CD4-positive, alpha-beta T cell treated with Interleukin-4 for 1 hour (primary cell): ENCODE results near the gene AGAP1.
"Not testable (repeated sequence)": the region's sequence is repeated elsewhere in the genome, so short reads cannot be mapped to it uniquely, and the experiment has no call there.

Experiments used
- DNase-seq, 2 donors: peaks; one replicate each; pipeline ENCODE4 v3.0.0-alpha.2; 2020 to 2022

Gene AGAP1

GRCh38 chr2:236056141-236056540 is 562.3 kb downstream of the AGAP1 start:
- DNase-seq, result no peak

- DNase-seq, result no peak
These were observed 563.5 kb downstream of the AGAP1 start for GRCh38 chr2:236057375-236057774.

- DNase-seq, result no peak
These were observed 567.7 kb downstream of the AGAP1 start for GRCh38 chr2:236061497-236061896.

GRCh38 chr2:236061899-236062298 is 568.1 kb downstream of the AGAP1 start:
- no peak for DNase-seq

- DNase-seq, result not testable (repeated sequence)
These were observed 569.0 kb downstream of the AGAP1 start for GRCh38 chr2:236062806-236063205.

- DNase-seq, result no peak
These were observed 570.2 kb downstream of the AGAP1 start for GRCh38 chr2:236063994-236064393.

GRCh38 chr2:236065314-236066160 is 571.7 kb downstream of the AGAP1 start:
- no peak for DNase-seq

- DNase-seq, result no peak
These were observed 576.4 kb downstream of the AGAP1 start for GRCh38 chr2:236070236-236070635.

- DNase-seq, result no peak
These were observed 579.4 kb downstream of the AGAP1 start for GRCh38 chr2:236073246-236073645.

GRCh38 chr2:236073867-236074655 is 580.2 kb downstream of the AGAP1 start:
- no peak for DNase-seq

GRCh38 chr2:236075802-236076201 is 582.0 kb downstream of the AGAP1 start:
- DNase-seq, result no peak

GRCh38 chr2:236078297-236079255 is 584.7 kb downstream of the AGAP1 start:
- no peak for DNase-seq

- no peak for DNase-seq
These were observed 586.6 kb downstream of the AGAP1 start for GRCh38 chr2:236080412-236080811.

- no peak for DNase-seq
These were observed 587.3 kb downstream of the AGAP1 start for GRCh38 chr2:236081171-236081570.

- no peak for DNase-seq
These were observed 588.2 kb downstream of the AGAP1 start for GRCh38 chr2:236082061-236082460.

GRCh38 chr2:236083934-236084333 is 590.1 kb downstream of the AGAP1 start:
- DNase-seq, result no peak

GRCh38 chr2:236085211-236085610 is 591.4 kb downstream of the AGAP1 start:
- no peak for DNase-seq

GRCh38 chr2:236085647-236086046 is 591.8 kb downstream of the AGAP1 start:
- no peak for DNase-seq

GRCh38 chr2:236086403-236086970 is 592.6 kb downstream of the AGAP1 start:
- DNase-seq, result no peak

GRCh38 chr2:236086971-236087465 is 593.2 kb downstream of the AGAP1 start:
- DNase-seq, result no peak

GRCh38 chr2:236088368-236089057 is 594.7 kb downstream of the AGAP1 start:
- DNase-seq, result no peak
